GM12801 (cell line): Measurements from ENCODE around the gene RAVER2.

ENCODE experiments used
- CTCF ChIP-seq: IDR thresholded peaks from one replicate; pipeline ENCODE4 v1.5.1; 2011; ENCODE audit warnings: control low read depth; ENCODE audit not compliant: insufficient read length; ENCODE audit errors: extremely low read depth

RAVER2 gene

DNA sequence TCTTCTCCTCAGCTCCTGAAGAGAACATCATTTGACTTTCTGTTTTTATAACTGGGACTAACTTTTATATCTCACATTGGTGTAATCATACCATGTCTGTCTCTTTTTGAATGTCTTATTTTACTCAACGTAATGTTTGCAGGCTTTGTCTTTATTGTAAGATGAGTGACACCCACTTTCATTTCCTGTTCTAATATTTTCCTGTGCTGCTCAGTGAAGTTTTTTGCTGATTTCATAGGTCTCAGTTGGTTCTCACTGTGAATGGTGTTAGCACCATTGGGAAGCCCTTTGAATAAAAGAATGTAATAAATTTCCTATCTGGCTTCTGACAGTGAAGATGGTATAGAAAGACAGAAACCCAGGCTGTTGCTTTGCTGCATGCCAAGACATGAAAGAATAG is 84.0 kb downstream of the RAVER2 start:
- no peak for TF ChIP-seq CTCF

DNA sequence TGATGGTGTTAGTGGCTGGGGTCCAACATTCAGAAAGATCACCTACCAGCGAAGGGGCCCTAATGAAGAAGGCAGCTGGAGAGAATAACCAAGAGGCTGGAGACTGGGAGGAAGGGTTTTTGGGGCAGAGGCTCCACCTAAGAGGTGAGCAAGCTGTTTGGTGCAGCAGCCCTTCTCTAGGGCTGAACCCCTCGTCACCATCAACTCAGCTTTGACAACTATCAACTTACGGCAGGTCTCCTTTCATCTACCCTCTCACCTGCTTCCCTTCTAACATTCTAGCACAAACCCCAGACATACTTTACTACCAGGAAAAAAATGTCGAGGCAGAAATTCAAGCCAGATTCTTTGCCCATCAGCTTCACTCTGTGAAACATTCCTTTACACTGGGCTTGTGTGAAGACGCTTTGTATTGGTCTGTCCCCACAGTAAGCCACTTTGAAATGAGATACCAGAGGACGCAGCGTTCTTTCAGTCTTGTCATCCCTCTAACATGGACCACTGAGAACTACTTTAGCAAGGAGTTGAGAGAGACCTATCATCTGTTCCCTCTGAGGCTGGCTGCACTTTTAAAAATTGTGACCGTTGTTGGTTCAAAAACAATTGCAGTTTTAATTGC is 84.6 kb downstream of the RAVER2 start:
- no peak for TF ChIP-seq CTCF

DNA sequence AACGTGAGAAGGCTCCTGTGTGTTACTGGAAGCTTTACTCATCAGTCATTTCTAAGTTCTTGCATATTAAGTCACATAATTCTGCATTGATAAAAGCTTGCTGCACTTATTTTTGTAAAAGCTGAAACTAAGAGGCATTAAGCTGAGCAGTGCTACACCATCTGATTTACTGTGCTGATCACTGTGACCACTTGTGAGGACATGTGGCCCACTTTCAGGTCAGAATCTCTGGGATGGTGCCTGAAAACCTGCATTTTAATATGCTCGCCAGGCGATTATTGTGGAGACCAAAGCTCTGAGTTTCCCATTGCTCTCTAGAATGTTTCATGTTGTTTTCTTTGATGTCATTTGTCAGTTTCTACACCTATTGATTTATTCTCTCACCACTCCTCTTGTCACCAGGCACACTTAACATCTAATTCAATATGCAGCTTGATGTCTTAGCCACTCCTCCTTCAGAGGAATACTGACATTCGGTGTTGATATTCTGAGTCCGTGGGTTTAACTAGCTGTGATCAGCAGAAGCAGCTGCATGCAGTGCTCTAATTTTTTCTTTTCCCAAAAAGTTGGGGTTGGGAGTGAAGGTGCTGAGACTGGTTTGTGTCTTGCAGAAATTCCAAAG is 85.3 kb downstream of the RAVER2 start:
- TF ChIP-seq CTCF: no peak

GRCh38 chr1:64834734-64835133 is 89.9 kb downstream of the RAVER2 start:
- no peak for TF ChIP-seq CTCF

- no peak for TF ChIP-seq CTCF
Measured at GRCh38 chr1:64836802-64837201, 91.9 kb downstream of the RAVER2 start.

DNA sequence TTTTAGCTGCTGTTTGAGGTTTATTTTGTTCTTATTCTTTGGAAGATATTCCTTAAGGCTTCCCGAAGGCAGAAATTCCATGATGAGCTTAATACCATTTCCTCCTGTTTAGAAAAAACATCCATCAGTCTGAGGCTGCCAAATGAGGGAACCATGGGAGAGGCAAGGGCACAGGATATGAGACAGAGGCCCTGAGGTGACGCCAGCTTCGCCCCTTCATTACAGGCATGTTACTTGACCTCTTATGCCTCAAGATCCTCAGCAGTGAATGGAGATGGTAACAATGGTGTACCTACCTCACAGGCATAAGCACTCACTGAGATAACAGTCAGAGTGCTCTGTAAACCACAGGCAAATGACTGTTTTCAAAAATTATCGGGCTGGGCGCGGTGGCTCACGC is 93.6 kb downstream of the RAVER2 start:
- TF ChIP-seq CTCF: no peak

GRCh38 chr1:64839261-64839660 is 94.4 kb downstream of the RAVER2 start:
- no peak for TF ChIP-seq CTCF
